GF-D8 (cell line): ENCODE measurements around the gene POC1B.

Source experiments
- DNase-seq: peaks from one replicate; lab custom pipeline; 2025; lab: John Stamatoyannopoulos, UW

POC1B gene

GRCh38 chr12:89384807-89385206 lies 141.0 kb downstream of the POC1B start:
- DNase-seq, result no peak

- peak; percentile 69 for DNase-seq
Measured at GRCh38 chr12:89384050-89384758, 141.6 kb downstream of the POC1B start.

GRCh38 chr12:89383235-89384049 lies 142.4 kb downstream of the POC1B start:
- peak; percentile 65 for DNase-seq

- peak; percentile 58 for DNase-seq
Measured at GRCh38 chr12:89382328-89382727, 143.5 kb downstream of the POC1B start.

- DNase-seq, result no peak
Measured at GRCh38 chr12:89379839-89380467, 145.9 kb downstream of the POC1B start.

GRCh38 chr12:89379148-89379838 lies 146.6 kb downstream of the POC1B start:
- no peak for DNase-seq

GRCh38 chr12:89376844-89377243 lies 149.0 kb downstream of the POC1B start:
- DNase-seq, result no peak

- no peak for DNase-seq
Measured at GRCh38 chr12:89376202-89376529, 149.7 kb downstream of the POC1B start.

GRCh38 chr12:89373763-89374572 lies 151.9 kb downstream of the POC1B start:
- DNase-seq, result no peak

GRCh38 chr12:89372584-89373370 lies 153.1 kb downstream of the POC1B start:
- no peak for DNase-seq

- no peak for DNase-seq
Measured at GRCh38 chr12:89370850-89371249, 155.0 kb downstream of the POC1B start.

GRCh38 chr12:89370421-89370831 lies 155.4 kb downstream of the POC1B start:
- no peak for DNase-seq
